HG02981 (cell line): ENCODE results near the gene CRYBG3.

Experiments
- ATAC-seq: cut with Tn5 transposase; IDR thresholded peaks from one replicate; pipeline ENCODE4 v1.9.1; 2021; ENCODE audit warnings: mild to moderate bottlenecking, moderate library complexity; ENCODE audit not compliant: unreplicated experiment

CRYBG3 gene

GRCh38 chr3:97939401-97939800 lies 117.6 kb downstream of the CRYBG3 start:
- no peak for ATAC-seq

- ATAC-seq, result no peak
These were observed 118.2 kb downstream of the CRYBG3 start for GRCh38 chr3:97940034-97940433.

- ATAC-seq, result no peak
These were observed 121.2 kb downstream of the CRYBG3 start for GRCh38 chr3:97942801-97943546.

- ATAC-seq, result no peak
These were observed 126.7 kb downstream of the CRYBG3 start for GRCh38 chr3:97948351-97949109.

- ATAC-seq, result no peak
These were observed 127.3 kb downstream of the CRYBG3 start for GRCh38 chr3:97949110-97949485.

- no peak for ATAC-seq
These were observed 127.9 kb downstream of the CRYBG3 start for GRCh38 chr3:97949743-97950142.

- ATAC-seq, result no peak
These were observed 128.5 kb downstream of the CRYBG3 start for GRCh38 chr3:97950360-97950759.

GRCh38 chr3:97952280-97952679 lies 130.5 kb downstream of the CRYBG3 start:
- no peak for ATAC-seq

- no peak for ATAC-seq
These were observed 131.1 kb downstream of the CRYBG3 start for GRCh38 chr3:97952872-97953271.

- ATAC-seq, result peak; percentile 76
These were observed 132.5 kb downstream of the CRYBG3 start for GRCh38 chr3:97954228-97954827.

- ATAC-seq, result no peak
These were observed 134.2 kb downstream of the CRYBG3 start for GRCh38 chr3:97956051-97956450.

- no peak for ATAC-seq
These were observed 136.0 kb downstream of the CRYBG3 start for GRCh38 chr3:97957617-97958311.

- no peak for ATAC-seq
These were observed 136.6 kb downstream of the CRYBG3 start for GRCh38 chr3:97958396-97958795.

- no peak for ATAC-seq
These were observed 137.0 kb downstream of the CRYBG3 start for GRCh38 chr3:97958796-97959195.

GRCh38 chr3:97959872-97960271 lies 138.1 kb downstream of the CRYBG3 start:
- ATAC-seq, result no peak

- no peak for ATAC-seq
These were observed 138.7 kb downstream of the CRYBG3 start for GRCh38 chr3:97960551-97960950.

- ATAC-seq, result no peak
These were observed 139.4 kb downstream of the CRYBG3 start for GRCh38 chr3:97960993-97961766.

- no peak for ATAC-seq
These were observed 146.2 kb downstream of the CRYBG3 start for GRCh38 chr3:97967966-97968365.

GRCh38 chr3:97968376-97968775 lies 146.6 kb downstream of the CRYBG3 start:
- no peak for ATAC-seq

- no peak for ATAC-seq
These were observed 147.7 kb downstream of the CRYBG3 start for GRCh38 chr3:97969541-97969940.

- no peak for ATAC-seq
These were observed 148.3 kb downstream of the CRYBG3 start for GRCh38 chr3:97970156-97970555.
